GM19438 (cell line): ENCODE measurements around the gene TEX50.
"Not testable (repeated sequence)": the region's sequence is repeated elsewhere in the genome, so short reads cannot be mapped to it uniquely, and the experiment has no call there.

ENCODE experiments used
- ATAC-seq: cut with Tn5 transposase; IDR thresholded peaks from one replicate; pipeline ENCODE4 v1.9.1; 2021; ENCODE audit warnings: low read depth; ENCODE audit not compliant: unreplicated experiment

TEX50 gene

GRCh38 chr1:173635116-173635515 is at the start of gene TEX50:
TEX50 (plus strand) TSS chr1:173635338; CDS start chr1:173635522, 184 bp downstream.
- ATAC-seq, result no peak

- no peak for ATAC-seq
Measured at GRCh38 chr1:173590557-173590956, 44.6 kb upstream of the TEX50 start.

- ATAC-seq, result not testable (repeated sequence)
Measured at GRCh38 chr1:173591138-173591537, 44.0 kb upstream of the TEX50 start.

GRCh38 chr1:173596097-173596825 is 38.9 kb upstream of the TEX50 start:
- no peak for ATAC-seq

- no peak for ATAC-seq
Measured at GRCh38 chr1:173601588-173601987, 33.5 kb upstream of the TEX50 start.

- no peak for ATAC-seq
Measured at GRCh38 chr1:173603056-173603591, 32.0 kb upstream of the TEX50 start, which contains the start of gene SLC9C2. SLC9C2 (minus strand) TSS chr1:173603072; CDS start chr1:173601776, 1,296 bp downstream.

- no peak for ATAC-seq
Measured at GRCh38 chr1:173608503-173609216, 26.5 kb upstream of the TEX50 start.

- not testable (repeated sequence) for ATAC-seq
Measured at GRCh38 chr1:173613086-173613485, 22.1 kb upstream of the TEX50 start.

GRCh38 chr1:173616859-173617258 is 18.3 kb upstream of the TEX50 start:
- no peak for ATAC-seq

- ATAC-seq, result no peak
Measured at GRCh38 chr1:173627269-173627668, 7.9 kb upstream of the TEX50 start.

- ATAC-seq, result no peak
Measured at GRCh38 chr1:173628888-173629287, 6.2 kb upstream of the TEX50 start.

- not testable (repeated sequence) for ATAC-seq
Measured at GRCh38 chr1:173637236-173638042, 2.3 kb downstream of the TEX50 start.

- ATAC-seq, result no peak
Measured at GRCh38 chr1:173638043-173639021, 3.2 kb downstream of the TEX50 start.

GRCh38 chr1:173639102-173639501 is 4.0 kb downstream of the TEX50 start:
- no peak for ATAC-seq

GRCh38 chr1:173642450-173643139 is 7.5 kb downstream of the TEX50 start:
- not testable (repeated sequence) for ATAC-seq

GRCh38 chr1:173646656-173647055 is 11.5 kb downstream of the TEX50 start:
- ATAC-seq, result no peak

GRCh38 chr1:173648880-173649605 is 13.9 kb downstream of the TEX50 start:
- no peak for ATAC-seq

GRCh38 chr1:173660306-173660705 is 25.2 kb downstream of the TEX50 start:
- no peak for ATAC-seq
